ENCODE measurements around the gene TC2N. TPM values are rescaled to one million over a fixed set of nuclear protein-coding genes. Genes with fewer than 3 reads are reported as not detected.

TC2N gene
- total RNA-seq, 2 donors from 2014 or later = 65.2 to 97.2 TPM

DNA sequence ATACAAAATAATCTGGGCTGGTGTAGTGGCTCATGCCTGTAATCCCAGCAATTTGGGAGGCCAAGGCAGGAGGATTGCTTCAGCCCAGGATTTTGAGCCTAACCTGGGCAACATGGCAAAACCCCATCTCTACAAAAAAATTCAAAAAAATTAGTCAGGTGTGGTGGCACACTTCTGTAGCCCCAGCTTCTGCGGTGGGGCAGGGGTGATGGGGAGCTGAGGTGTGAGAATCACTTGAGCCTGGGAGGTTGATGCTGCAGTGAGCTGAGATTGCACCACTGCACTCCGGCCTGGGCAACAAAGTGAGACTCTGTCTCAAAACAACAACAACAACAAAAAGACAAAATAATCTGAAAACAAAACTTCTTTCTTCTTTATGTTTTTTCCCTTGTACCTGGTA, 66.0 kb downstream of the TC2N start:
- no peak for ATAC-seq
- intact Hi-C loops (cut with DNase I, micrococcal nuclease) = no loop called here
- DNase-seq = no peak

- no peak for DNase-seq
- no peak for ATAC-seq
- intact Hi-C loops (cut with DNase I, micrococcal nuclease) = no loop called here
These were observed 70.6 kb downstream of the TC2N start for GRCh38 chr14:91796617-91797347.

DNA sequence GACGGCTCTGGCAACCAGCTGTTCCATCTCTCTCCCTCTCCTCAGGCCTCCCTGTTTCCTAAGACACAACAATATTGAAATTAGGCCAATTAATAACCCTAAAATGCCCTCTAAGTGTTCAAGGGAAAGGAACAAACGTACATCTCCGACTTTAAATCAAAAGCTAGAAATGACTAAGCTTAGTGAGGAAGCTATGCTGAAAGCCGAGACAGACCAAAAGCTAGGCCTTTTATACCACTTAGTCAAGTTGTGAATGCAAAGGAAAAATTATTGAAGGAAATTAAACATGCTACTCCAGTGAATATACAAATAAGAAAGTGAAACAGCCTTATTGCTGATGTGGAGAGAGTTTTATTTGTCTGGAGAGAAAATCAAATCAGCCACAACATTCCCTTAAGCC, 73.6 kb downstream of the TC2N start:
- DNase-seq (no peak), ATAC-seq (no peak)
- intact Hi-C loops (cut with DNase I, micrococcal nuclease) = no loop called here

DNA sequence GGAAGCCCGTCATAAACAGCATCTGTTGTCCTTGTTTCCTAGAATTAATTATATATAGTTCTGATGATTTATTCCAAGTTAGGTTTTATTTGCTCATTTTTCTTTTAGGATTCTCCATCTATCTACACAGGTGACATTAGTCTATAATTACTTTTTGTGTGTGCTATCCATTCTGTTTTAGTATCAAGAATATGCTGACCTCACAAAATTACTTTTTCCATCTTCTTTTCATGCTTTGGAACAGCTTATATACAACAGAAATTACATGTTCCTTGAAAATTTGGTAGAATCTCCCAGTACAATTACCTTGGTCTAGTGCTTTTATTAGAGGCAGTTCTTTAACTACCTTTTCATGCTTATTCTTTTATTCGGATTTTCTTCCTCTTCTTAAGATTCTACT, 81.1 kb downstream of the TC2N start:
- intact Hi-C loops (cut with DNase I, micrococcal nuclease) = no loop called here
- no peak for ATAC-seq

GRCh38 chr14:91780452-91780851, 86.9 kb downstream of the TC2N start:
- no peak for DNase-seq
- ATAC-seq = peak; percentile 99
- intact Hi-C loops (cut with DNase I, micrococcal nuclease) = no loop called here

More for the DNA sequence above, 81.1 kb downstream of the TC2N start:
- no peak for DNase-seq

DNA sequence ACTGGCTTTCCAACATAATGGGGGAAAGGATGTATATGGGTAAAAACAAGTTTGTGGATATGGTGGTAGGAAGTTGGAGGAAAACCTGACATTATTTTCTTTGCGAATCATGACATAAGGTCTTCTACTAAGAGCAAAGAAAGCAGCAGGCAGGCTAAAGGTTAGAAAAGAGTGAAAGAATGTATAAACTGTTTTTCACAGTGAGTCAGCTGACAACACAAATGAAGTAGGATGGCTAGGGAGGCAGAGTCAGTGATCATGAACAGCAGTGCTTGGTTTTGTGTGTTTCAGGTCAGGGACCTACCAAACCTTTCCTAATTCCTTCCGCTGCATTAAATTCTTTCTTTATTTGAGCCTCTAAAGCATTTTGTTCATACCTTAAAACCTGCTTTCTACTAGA, 89.1 kb downstream of the TC2N start:
- no peak for ATAC-seq
- DNase-seq = no peak
- intact Hi-C loops (cut with DNase I, micrococcal nuclease) = no loop called here

DNA sequence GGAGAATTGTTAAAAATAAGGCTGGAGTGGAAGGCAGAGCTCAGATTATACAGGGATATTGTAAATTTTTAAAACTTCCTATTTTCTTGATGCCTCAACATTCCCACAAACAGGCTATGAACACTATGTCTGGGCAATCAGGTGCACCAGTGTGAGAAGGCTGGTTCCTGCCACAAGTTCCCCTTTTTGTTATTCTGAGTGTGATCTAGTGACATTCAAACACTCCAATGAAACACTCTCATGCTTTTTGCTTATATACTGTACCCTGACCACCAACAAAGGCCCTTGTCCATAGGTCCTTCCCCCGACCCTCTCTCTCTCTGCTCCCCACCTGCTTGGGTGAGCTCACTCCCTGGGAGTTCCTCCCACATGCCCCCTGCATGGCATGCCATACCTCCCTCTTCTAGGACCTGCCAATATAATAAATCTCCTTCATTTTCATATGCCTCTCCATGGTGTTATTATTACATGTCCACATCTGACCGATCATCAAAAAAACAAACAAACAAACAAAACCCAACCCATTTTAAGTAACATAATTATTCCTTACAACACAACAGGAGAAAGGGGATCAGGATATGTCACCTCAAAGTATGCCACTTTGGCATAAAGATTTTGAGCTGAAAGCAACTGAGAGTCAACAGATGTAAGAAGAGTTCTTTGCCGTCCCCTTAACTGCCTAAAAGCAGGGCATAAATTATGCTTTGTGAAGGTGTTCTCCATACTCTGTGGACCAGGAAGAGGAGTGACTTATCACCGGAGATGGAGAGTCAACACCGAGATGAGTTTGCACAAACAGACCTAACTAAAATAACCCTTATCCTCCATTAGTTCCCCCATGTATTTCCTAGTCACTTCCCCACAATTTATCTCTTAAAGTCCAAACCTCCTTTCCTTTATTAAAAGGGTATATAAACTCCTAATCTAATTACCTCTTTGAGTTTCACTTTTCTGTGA, 92.9 kb downstream of the TC2N start:
- ATAC-seq (peak; percentile 69), DNase-seq (no peak)
- intact Hi-C loops (cut with DNase I, micrococcal nuclease) = no loop called here

- no peak for DNase-seq
- ATAC-seq = peak; percentile 78
- intact Hi-C loops (cut with DNase I, micrococcal nuclease) = no loop called here
These were observed 97.2 kb downstream of the TC2N start for GRCh38 chr14:91770185-91770584.

GRCh38 chr14:91755570-91756295, 111.6 kb downstream of the TC2N start:
- intact Hi-C loops (cut with DNase I, micrococcal nuclease) = no loop called here
- ATAC-seq = peak; percentile 87
- DNase-seq = no peak

DNA sequence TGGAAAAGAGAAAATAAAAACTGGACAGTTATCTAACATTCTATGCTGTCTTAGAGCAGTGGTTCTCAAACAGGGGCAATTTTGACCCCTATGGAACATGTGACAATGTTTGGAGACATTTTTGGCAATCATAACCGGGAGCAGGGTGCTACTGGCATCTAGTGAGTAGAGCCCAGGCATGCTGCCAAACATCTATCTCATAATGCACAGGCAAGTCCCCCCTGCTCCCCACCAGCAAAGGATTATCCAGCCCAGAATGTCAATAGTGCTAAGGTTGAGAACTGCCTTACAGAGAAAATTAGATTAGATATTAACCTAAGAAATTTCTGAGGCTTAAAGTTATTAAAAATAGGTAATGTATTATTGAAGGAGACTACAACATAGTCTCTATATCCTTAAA, 112.5 kb downstream of the TC2N start:
- intact Hi-C loops (cut with DNase I, micrococcal nuclease) = no loop called here
- ATAC-seq (peak; percentile 29), DNase-seq (peak; percentile 49 to 52)

GRCh38 chr14:91754185-91754584, 113.2 kb downstream of the TC2N start:
- no peak for ATAC-seq
- intact Hi-C loops (cut with DNase I, micrococcal nuclease) = no loop called here

GRCh38 chr14:91753501-91754128, 113.7 kb downstream of the TC2N start:
- ATAC-seq (peak; percentile 23), DNase-seq (no peak)
- intact Hi-C loops (cut with DNase I, micrococcal nuclease) = no loop called here

More at GRCh38 chr14:91754185-91754584, 113.2 kb downstream of the TC2N start:
- no peak for DNase-seq

GRCh38 chr14:91752961-91753360, 114.4 kb downstream of the TC2N start:
- DNase-seq (no peak), ATAC-seq (no peak)
- intact Hi-C loops (cut with DNase I, micrococcal nuclease) = no loop called here

DNA sequence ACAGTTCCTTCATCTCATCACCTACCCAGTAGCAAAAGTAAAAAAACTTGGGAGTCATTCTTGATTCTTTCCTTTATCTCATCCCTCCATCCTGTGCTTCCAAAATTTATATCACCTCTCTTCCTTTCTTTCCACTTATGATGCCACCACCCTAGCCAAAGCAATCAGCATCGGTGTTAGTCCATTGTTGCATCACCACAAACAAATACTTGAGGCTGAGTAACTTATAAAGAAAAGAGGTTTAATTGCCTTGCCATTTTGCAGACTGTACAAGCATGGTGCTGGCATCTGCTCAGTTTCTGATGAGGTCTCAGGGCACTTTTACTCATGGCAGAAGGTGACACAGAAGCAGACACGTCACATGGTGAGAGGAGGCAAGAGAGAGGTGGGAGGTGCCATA, 115.6 kb downstream of the TC2N start:
- intact Hi-C loops (cut with DNase I, micrococcal nuclease) = no loop called here
- DNase-seq (no peak), ATAC-seq (no peak)

GRCh38 chr14:91750634-91751198, 116.6 kb downstream of the TC2N start:
- DNase-seq (no peak), ATAC-seq (peak; percentile 76)
- intact Hi-C loops (cut with DNase I, micrococcal nuclease) = no loop called here

DNA sequence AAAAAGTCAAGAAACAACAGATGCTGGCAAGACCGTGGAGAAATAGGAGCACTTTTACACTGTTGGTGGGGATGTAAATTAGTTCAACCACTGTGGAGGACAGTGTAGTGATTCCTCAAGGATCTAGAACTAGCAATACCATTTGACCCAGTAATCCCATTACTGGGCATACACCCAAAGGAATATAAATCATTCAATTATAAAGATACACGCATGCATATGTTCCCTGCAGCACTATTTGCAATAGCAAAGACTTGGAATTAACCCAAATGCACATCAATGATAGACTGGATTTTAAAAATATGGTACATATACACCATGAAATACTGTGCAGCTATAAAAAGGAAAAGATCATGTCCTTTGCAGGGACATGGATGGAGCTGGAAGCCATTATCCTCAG, 117.5 kb downstream of the TC2N start:
- DNase-seq = no peak
- intact Hi-C loops (cut with DNase I, micrococcal nuclease) = no loop called here
- no peak for ATAC-seq

DNA sequence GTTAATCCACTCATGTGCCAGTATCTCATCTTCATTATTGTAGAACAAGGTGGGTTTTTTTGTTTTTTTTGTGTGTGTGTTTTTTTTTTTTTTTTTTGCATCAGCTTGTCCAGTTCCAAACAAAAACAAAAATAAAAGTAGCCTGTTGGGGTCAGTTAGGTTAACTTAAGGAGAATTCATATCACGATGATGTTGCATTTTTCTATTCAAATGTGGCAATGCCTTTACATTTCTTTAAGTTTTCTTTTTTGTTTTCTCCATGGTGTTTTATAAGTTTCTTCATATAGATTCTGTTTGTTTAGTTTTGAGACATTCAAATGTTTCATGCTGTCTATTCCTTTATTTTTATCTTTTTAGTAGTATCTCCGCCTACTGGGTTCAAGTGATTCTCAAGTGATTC, 119.3 kb downstream of the TC2N start:
- ATAC-seq (no peak), DNase-seq (no peak)
- intact Hi-C loops (cut with DNase I, micrococcal nuclease) = no loop called here

GRCh38 chr14:91745344-91745743, 122.0 kb downstream of the TC2N start:
- intact Hi-C loops (cut with DNase I, micrococcal nuclease) = no loop called here
- no peak for DNase-seq
- ATAC-seq = no peak

- intact Hi-C loops (cut with DNase I, micrococcal nuclease) = no loop called here
- DNase-seq = peak; percentile 47 to 82
- peak; percentile 96 for ATAC-seq
These were observed 123.3 kb downstream of the TC2N start for GRCh38 chr14:91744068-91744480.

Data from left colon (tissue), 2 donors.